GM21447 (cell line): ENCODE results near the gene SSBP3.

Experiments used
- ATAC-seq: cut with Tn5 transposase; IDR thresholded peaks from one replicate; pipeline ENCODE4 v1.9.1; 2021; ENCODE audit not compliant: unreplicated experiment

SSBP3 gene

GRCh38 chr1:54199151-54199764 is 206.9 kb downstream of the SSBP3 start:
- ATAC-seq: peak; percentile 2

- ATAC-seq: no peak
Observed at GRCh38 chr1:54193453-54193852, 212.7 kb downstream of the SSBP3 start.

GRCh38 chr1:54191525-54191924 is 214.7 kb downstream of the SSBP3 start:
- ATAC-seq: no peak

DNA sequence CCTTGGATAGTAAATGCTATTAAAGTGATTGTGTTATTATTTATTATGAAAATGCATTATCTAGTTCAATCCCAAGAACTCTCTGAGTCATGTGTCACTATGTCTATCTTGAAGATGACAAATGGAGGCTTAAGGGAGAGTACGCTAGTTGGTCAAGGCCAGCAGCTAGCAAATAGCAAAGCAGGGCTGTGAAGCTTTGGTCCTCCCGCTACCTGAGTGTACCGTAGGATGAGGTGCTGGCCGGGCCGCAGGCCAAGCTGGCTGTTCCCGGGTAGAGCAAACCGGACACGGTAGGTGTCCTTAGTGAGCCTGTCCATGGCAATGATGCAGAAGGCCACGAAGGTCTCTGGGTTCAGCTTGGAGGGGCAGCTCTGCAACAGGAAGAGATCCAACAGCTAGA is 215.7 kb downstream of the SSBP3 start:
- ATAC-seq: no peak

DNA sequence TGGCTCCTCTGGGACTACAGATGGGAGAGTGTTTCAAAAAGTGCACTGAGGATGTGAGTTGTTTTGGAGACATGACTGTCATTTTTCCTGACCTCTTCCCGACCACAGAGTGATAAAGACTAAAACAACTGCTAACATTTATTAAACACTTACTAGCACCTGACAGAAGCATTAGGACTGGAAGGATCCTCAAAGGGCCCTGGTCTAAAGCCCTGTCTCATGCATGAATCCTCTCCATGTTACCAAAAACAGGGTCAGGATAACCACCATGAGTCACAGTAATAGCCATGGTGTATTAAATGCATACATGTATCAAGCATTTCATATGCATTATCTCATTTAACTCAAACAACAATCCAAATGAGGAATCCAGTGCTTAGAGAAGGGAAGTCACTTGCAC is 217.9 kb downstream of the SSBP3 start:
- ATAC-seq: no peak

DNA sequence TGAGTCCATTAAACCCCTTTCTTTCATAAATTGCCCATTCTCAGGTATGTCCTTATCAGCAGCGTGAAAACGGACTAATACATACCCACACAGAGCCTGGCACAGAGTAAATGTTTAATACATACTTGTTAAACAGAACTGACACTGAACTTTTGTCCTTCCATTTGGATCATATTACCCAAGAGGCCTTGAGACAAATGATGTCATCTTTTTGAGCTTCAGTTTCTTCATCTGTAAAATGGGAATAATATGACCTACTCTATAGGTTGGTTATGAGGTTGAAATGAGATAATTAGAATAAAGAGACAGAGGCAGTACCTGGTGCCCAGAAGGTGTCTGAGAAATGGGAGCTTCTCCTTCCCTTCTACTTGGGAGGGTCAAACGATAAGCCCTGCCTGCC is 220.1 kb downstream of the SSBP3 start:
- no peak for ATAC-seq

GRCh38 chr1:54180701-54181360 is 225.4 kb downstream of the SSBP3 start:
- no peak for ATAC-seq

DNA sequence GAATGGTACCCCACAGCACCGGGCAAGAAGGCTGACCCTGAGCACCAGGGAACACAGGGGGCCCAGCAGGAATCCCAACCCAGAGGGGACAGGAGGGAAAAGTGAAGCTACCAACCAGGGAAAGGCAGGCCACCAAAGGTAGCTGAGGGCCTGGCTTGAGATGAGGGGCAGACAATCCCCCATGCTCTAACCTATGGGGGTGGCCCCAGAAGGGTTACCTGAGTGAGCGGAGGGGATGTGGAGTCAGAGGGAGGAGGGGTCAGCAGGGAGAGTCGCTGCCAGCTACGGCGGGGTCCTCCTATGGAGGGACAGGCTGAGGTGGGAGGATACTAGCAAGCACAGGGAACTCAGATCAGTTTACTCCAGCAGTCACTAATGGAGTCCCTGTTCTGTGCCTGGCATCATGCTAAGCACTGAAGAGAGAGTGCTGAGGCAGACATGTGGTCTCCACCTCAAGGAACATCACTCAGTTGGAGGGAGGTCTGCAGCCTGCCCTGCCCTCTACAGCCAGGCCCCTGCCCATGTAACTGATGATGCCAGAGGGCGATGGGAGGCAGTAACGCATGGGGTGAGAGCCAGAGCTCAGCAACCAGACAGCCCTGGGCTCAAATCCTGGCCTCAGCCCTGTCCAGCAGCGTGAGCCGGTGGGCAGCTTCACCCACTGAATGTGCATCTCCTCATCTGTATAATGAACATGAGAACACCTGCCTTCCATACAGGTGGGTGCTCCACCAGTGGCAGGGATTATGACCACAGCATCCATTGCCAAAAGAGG is 227.7 kb downstream of the SSBP3 start:
- ATAC-seq: no peak

DNA sequence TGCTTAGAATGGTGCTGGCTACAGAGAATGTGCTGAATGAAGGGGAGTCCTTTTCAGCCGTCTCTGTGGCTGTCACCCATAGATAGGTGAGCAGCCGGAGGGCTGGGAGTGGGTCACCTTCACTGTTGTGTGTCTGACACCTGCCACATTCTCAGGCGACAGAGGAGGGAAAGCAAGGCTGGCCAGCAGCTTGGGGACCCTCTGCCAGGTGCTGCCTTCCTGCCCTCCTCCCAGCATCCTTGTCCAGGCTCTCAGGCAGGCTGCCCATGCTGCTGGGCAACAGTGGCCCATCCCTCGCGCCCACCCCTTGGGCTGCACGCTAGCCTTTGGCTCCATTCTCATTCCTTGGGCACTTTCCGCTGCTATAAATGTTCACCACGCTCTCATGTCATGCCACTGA is 228.5 kb downstream of the SSBP3 start:
- ATAC-seq: no peak

DNA sequence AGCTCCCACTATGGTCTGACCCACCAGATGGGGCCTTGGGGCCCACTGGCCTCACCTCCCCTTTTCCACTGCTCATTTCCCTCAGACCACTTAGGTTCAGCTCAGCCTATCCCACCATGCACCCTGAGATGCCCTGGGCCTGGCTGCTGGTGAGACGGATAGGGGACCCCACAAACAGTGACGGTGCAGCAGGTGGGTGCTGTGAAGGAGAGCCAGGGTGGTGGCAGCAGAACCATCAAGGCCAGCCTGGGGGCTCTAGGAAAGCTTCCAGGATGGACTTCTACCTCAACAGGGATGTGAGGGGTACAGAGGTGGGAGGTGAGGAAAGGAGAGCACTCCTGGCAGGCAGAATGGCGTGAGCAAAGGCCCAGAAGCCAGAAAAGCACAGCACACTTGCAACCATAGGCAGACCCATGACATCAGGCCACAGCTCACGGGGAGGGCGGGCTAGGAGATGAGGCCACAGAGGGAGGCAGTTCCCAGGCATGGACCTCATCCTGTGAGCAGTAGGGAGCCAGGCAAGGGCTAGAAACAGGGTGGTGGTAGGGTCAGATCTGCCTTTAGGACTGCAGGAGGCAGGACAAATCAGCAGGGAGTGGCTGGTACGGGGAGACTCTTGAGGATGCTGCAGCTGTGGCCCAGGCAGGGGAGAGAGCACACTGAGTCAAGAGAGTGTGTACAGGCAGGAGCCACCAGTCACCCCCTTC is 229.4 kb downstream of the SSBP3 start:
- ATAC-seq: no peak
